ENCODE data around the gene TBXAS1.

TBXAS1 gene

DNA sequence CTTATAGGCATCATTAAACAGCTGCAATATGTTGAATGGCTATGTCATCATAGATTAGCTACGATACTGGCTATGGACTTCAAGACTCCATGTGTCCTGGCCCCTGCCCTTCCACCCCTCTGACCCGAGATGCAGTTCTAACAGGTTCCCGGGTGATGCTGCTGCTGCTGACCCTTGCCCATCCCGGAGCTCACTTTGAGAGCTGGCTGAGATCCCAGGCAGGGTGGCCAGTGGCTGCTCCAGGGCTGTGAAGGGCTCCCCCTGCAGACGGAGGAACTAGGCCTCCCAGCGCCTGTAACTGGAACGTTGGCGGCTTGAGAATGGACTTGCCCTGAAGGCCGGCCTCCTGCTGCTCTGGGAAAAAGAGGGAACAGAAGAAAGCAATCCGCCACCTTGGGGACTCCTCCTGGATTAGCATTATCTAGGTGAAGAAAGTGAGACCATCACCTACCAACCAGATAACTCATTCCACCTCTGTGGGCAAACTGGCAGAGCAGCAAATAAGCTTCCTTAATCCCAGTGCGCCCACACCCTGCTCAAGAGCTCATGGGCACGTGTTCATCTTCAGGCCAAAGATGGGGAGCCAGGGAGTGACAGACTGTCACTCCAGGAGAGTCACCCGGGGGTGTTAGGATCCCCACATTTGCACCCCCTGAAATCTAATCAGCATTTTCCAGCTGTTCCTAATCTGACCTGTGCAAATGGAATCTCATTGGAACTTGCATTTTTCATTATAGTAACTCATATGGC is 176.9 kb downstream of the TBXAS1 start:
- no peak for DNase-seq

- no peak for DNase-seq
Measured at GRCh38 chr7:140006600-140006999, 177.5 kb downstream of the TBXAS1 start.

GRCh38 chr7:140007051-140007690 is 178.1 kb downstream of the TBXAS1 start:
- DNase-seq: no peak

- DNase-seq: no peak
Measured at GRCh38 chr7:140008755-140009610, 179.9 kb downstream of the TBXAS1 start.

DNA sequence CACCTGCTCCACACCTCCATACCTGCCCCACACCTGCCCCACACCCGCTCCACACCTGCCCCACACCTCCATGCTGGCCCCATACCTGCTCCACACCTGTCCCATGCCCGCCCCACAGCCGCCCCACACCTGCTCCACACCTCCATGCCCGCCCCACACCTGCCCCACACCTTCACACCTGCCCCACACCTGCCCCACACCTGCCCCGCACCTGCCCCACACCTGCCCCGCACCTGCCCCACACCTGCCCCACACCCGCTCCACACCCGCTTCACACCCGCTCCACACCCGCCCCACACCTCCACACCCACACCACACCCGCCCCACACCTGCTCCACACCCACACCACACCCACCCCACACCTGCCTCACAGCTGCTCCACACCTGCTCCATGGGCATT is 180.7 kb downstream of the TBXAS1 start:
- no peak for DNase-seq

- DNase-seq: no peak
Measured at GRCh38 chr7:140010194-140010895, 181.3 kb downstream of the TBXAS1 start.

DNA sequence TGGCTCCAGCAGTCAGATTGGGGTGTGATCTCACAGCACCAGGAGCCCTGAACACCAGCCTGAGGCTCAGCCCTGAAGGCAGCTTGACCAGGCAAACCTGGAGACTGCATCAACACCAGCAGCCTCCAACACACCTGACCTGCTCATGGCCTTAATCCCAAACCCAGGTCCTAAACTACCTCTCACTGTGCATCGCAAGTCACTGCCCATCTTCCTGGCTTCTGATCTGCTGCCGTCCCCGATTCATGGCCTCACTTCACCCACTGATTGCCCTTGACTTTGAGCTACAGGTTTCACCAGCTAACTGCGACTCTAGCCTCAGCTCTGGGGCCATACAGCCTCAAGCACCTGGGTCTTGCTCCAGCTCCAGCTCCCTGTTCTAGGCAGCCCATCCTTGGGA is 184.6 kb downstream of the TBXAS1 start:
- no peak for DNase-seq

DNA sequence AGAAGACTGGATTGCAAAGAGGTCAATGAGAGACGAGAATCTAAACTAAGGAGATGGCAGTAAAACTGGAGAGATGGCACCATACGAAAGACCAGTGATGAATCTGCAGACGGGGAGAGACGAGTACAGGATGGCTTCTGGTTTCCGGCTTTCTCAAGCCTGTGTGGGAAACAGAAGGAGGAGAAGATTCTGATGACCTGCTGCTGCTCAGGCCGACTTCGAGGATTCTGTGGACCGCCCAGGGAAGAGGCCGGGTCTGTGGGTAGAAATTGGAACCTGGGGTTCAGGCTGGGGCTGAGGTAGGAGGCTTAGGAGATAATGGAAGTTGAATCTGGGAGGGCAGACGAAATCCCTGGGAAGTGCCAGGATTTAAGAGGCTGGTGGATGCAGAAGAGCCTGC is 185.1 kb downstream of the TBXAS1 start:
- no peak for DNase-seq

DNA sequence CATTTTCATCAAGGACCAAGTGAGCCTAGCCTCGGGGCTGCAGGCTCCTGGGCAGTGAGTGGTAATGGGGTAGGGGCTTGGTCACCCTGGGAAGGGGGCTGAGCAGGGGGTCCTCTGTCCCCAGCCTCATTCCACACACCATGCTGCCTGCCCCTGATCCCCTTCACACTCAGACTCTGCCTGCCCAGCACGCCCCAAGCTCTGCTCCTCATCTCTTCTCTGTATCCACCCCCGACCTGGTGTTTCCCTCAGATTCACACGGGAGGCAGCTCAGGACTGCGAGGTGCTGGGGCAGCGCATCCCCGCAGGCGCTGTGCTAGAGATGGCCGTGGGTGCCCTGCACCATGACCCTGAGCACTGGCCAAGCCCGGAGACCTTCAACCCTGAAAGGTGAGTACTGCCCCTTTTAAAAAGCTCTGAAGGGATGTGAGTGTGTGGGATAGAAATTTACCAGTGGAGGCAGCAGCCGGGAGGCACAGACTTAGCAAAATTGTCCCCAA is 186.5 kb downstream of the TBXAS1 start:
- DNase-seq: no peak

GRCh38 chr7:140016540-140016939 is 187.5 kb downstream of the TBXAS1 start:
- DNase-seq: no peak

- no peak for DNase-seq
Measured at GRCh38 chr7:140017034-140017433, 188.0 kb downstream of the TBXAS1 start.

DNA sequence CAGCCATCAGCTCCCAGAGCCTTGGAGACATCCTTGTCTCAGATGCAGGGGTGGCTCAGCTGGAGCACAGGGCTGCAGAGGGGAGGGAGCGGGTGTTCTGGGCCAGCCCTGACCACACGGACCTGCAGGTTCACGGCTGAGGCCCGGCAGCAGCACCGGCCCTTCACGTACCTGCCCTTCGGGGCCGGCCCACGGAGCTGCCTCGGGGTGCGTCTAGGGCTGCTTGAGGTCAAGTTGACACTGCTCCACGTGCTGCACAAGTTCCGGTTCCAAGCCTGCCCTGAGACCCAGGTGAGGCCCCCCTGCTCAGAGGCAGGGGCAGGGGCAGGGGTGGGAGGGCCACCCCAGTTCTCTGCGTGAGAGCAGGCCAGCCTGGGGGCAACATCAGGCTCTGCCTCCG is 188.5 kb downstream of the TBXAS1 start:
- no peak for DNase-seq

DNA sequence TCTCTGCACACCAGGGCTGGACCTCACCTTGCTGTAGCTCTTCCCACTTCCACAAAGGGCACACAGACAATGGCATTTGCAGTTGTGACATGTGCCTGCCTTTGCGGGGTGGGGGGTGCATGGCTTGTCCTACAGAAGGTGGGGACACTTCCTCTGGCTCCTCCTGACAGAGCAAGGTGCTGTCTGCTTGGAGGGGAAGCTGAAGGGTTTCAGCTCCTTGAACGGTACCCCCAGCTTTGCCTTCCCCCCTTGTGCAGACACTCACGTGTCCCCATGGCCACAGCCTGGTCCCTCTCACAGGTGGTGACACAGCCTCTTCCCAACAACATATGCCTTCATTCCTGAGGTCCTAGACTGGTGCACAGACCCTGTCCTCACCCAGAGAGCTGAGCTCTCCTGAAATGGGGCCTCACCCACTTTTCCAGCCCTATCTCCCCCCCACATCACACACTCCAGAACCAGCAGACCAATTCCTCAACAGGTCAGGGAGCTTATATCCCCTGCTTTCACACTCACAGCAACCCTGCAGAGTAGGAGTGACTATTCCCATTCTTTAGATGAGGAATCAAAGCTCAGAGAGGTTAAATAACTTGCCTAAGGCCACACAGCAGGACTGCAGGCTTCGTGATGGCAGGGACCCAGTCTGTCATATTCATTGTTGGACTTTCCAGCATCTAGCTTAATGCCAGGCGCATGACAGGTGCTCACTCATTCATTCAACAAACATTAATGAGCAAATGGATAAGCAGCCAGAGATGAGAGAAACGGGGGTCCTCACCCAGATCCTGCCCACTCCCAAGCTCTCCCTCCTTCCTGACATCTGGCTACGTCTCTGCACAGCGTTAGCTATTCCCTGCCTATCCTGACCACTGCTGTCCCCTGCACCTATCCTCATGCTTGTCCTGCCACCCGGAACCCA is 189.3 kb downstream of the TBXAS1 start:
- DNase-seq: no peak

- DNase-seq: no peak
Measured at GRCh38 chr7:140019172-140019571, 190.1 kb downstream of the TBXAS1 start.

- DNase-seq: no peak
Measured at GRCh38 chr7:140019606-140020005, 190.5 kb downstream of the TBXAS1 start.

DNA sequence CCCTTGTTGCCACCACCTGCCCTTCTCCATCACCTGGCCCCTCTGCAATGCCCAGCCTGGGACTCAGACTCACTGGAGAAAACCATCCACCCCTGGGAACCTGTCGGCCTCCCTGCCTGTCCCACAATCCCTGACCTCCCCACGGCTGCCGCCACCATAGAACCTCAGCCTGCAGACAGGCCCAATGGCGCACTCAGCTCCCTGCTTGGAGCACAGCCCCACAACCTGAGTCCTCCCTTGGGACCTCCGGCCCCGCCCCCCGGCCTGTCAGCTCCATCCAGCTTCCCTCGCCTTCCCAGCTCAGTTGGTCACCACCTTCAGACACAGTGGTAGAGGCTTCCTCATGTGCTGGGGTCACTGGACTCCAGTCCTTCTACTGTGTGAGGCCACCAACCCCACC is 192.5 kb downstream of the TBXAS1 start:
- DNase-seq: no peak

GRCh38 chr7:140022582-140023211 is 193.6 kb downstream of the TBXAS1 start:
- no peak for DNase-seq

DNA sequence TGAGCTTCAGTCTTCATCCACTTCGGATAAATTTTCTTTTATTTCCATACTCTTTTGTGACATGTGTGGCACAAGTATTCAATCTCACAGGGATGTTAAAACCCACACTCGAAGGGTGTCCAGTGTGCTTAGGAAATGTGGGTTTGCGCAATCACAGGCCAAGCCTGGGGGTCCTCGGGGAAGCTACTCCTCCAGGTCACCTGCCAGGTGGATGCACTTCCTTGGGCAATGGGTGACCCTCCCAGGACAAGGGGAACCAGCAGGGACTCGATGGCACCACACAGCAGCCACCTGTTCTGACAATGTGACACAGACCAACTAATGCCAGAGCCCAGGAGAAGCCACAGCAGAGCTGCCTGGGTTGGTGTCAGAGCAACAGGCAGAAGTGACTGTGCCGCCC is 194.7 kb downstream of the TBXAS1 start:
- no peak for DNase-seq

DNA sequence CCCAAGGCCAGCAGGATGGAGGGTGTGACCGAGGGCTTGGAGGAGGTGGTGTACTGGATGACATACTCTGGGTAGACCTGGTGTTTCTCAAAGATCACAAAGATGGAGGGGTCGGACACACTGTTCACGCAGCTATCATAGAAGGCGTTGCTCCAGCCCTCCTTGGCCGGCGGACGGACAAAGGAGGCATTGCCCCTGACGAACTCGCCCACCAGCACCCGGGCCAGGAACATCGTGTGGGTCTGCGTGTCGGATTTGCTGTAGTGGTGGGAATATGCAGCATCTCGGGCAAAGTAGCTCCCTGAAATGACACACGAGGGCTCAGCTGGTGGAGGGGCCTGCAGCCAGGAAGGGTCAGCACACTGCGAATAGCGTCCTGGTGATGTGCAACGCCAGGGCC is 195.5 kb downstream of the TBXAS1 start:
- DNase-seq: no peak

DNA sequence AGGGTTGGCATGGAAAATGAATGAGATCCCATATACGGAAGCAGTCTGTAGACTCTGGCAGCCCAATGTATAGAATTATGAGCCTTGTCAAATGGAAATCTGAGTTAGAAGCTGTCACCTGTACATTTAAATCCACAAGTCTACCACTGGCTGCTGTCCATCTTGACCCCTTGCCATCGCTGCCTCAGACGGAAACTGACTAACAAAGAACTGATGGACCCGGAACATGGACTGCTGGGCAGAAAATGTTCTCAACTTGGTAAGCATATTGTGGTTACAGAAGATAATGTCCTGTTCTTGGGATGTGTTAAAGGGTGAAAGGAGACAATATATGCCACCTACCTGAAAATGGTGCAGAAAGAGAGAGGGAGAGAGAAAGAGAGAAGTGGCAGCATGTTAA is 196.2 kb downstream of the TBXAS1 start:
- no peak for DNase-seq

- DNase-seq: no peak
Measured at GRCh38 chr7:140025814-140026433, 196.9 kb downstream of the TBXAS1 start.

All from stimulated activated CD4-positive, alpha-beta T cell treated with anti-CD3 and anti-CD28 coated beads, Interleukin-4, amount 100 ng/mL, for 24 hours (primary cell).